ENCODE measurements around the gene FAM110D. TPM values are rescaled to one million over a fixed set of nuclear protein-coding genes. Genes with fewer than 3 reads are reported as not detected.
A peak's percentile ranks its signal among the peaks of the same experiment; 100 is the strongest.

FAM110D gene
- 1 to 10 TPM; 1.0 to 2.2 (median 1.3) TPM for polyA plus RNA-seq (ENCODE audit: insufficient read length in 4 of 4)

DNA sequence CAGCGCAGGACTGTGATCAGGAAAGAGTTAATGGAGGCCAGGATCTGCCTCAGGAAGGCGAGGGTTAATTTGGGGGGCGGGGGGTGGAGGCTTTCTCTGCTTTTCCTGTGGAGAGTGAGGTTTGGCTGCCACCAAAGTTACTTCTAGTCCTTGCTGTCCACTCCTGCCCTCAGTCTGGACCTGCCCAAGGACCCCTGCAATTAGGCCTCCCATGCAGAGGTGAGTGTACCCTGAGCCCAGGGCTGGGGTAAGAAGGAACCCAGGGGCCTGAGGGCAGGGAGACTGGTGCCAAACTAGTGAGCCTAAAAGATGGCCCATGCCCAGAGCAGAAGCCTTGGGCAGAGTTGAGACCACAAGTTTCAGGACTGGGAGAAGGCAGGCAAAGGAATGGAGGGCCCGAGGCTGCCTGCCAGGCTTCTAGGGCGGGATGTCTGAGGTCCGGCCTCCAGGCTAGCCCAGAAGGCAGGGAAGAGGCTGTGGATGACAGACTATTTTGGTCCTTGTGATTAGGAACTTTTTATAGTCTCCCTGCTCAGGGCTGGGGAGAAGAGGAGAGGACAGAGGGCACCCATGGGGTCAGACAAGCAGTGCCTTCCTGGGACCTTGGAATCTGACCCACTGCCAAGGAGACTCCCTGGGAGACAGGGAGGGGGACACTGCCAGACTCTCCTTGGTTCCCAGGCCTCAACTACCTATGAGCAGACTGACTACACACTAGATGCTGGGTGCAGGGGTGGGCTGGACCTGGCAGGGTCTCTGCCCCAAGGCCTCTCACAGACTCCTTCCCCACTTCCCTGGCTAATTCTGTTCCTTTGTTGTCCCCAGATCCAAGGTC, at the start of gene FAM110D:
FAM110D (plus strand) TSS at position 172 of the 835 bp plus-strand sequence. CDS start 2,213 bp downstream, outside the sequence.
- DNase-seq (ENCODE audit: low read depth in 4 of 4, low spot score in 2 of 4), result no peak

DNA sequence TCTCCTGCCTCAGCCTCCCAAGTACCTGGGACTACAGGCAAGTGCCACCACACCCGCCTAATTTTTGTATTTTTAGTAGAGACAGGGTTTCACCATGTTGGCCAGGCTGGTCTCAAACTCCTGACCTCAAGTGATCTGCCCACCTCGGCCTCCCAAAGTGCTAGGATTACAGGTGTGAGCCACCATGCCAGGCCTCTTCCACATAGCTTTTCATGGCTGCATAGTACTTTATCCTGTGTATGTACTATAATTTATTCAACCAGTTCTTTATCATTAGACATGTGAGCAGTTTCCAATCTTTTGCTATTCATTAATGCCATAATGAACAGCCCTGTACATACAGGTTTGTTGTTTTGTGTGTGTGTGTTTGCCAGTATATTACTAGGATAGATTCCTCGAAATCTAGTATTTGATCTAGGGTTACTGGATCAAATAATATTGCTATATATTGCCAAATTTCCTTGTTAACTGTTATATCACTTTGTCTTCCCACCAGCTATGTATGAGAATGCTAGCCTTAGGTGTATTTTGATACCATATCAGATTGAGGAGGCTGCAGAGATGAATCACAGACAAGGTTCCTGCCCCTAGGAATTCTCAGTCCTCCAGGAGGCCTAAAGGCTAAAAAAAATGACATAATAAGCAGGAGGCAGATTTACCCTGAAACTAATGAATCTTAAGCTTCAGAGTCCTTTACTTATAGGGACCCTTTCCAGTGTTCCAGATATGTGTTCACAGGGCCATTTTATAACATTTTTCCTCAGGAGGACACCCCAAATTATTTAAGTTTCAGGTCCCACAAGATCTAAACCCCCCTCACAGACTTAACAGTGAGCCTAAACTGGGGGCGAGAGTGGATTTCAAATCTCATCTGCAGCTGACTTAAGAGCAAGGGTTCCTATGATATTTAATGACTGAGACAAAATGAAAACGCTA, 49.4 kb upstream of the FAM110D start:
- no peak for DNase-seq (ENCODE audit: low read depth in 4 of 4, low spot score in 2 of 4)

DNA sequence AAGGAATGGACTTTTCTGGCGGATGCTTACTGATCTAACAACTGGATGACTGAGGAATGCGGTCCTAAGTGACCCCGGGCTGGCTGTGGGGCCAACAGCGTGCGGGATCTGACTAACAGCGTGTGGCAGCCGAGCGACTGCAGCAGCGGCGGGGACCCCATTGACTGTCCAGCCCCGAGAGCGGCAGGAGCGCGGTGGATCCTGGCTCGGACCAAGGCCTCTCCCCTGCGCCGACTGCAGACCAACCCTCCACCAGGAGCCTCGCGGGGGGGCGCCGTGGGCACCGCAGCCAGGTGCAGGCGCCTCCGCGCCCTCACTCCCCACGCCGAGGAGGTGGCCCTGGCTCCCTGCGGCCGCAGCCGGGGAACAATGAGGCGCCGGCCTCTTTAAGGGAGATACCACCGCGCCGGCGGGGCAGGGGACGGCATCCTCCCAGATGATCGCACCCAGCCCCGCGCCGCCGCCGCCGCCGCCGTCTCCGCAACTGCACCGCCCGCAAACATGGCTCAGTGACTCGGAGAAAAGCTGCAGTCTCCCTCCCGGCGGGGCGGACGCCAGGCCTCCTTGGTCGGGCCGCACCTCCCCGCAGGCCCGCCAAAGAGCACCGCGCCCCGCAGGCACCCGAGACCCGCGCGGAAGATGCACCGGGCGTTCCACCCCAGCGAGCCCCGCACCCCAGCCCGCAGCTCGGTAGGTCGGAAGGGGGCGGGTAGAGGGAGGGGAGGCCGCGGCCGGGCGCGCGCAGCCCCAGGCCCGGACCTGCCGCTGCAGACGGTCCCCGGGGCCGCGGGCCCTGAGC, 47.9 kb upstream of the FAM110D start:
- DNase-seq (ENCODE audit: low read depth in 4 of 4, low spot score in 2 of 4), result peak in 3 of 4 donors; percentile 50 to 70 (median 69)

DNA sequence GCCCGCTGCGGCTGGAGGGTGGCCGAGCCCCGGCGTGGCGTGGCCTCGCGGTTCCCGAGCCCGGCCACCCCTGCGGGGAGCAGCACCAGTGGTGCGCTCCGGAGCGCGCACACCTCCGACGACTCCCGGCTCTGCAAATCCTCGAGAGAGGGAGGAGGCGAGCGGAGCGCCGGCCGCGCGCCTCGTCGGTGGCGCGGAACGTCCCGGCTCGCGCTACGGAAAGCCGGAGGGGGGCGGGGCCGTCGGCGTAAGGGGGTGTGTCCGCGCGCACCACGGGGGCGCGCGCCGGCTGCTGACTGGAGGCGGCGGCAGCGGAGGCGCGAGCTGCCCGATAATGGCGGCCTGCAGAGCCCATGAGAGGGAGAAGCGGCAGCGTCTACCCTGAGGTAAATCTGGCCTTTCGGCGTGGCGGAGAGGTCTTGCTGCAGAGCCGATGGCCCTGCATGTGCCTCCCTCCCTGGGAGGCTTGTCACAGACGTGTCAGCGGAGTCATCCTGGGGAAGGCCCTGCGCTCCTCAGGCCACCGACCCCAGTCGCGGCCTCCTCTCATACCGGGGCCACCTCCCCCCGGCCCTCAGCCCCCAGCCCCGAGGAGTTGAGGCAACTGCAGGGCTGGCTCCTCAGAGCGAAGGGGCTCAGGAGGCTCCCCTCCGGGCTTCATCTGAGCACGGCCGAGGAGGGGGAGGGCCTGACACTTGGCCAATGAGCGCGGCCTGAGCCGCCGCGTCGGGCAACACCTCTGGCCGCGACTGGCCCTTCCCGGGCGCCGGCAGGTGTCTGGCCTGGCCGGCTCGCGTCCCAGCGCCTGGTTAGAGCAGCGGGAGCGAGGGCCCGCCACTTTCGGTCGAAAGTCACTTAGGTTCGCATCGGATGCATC, 47.1 kb upstream of the FAM110D start, which contains the start of gene PDIK1L:
PDIK1L (plus strand) TSS at position 295 of the 877 bp plus-strand sequence. CDS start 2,485 bp downstream, outside the sequence.
- DNase-seq (ENCODE audit: low read depth in 4 of 4, low spot score in 2 of 4), result peak in 3 of 4 donors; percentile 90 to 94 (median 93)

DNA sequence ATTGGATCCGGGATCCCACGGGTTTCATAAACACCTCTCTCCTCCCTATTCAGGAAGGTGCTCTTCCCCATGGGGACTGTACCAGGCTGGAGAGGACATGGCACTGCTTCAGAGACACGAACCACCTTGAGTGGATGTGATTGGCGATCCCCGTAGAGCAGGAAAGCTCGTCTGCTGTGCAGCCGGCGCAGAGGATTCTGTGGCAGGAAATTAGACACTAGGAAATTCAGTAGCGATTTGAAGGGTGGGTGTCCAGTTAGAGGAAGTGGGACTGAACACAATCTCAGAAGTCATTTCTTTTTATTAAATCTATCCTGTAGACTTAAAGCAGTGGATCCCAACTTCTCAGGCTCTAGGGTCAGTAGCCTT, 46.5 kb upstream of the FAM110D start:
- DNase-seq (ENCODE audit: low read depth in 4 of 4, low spot score in 2 of 4), result no peak

DNA sequence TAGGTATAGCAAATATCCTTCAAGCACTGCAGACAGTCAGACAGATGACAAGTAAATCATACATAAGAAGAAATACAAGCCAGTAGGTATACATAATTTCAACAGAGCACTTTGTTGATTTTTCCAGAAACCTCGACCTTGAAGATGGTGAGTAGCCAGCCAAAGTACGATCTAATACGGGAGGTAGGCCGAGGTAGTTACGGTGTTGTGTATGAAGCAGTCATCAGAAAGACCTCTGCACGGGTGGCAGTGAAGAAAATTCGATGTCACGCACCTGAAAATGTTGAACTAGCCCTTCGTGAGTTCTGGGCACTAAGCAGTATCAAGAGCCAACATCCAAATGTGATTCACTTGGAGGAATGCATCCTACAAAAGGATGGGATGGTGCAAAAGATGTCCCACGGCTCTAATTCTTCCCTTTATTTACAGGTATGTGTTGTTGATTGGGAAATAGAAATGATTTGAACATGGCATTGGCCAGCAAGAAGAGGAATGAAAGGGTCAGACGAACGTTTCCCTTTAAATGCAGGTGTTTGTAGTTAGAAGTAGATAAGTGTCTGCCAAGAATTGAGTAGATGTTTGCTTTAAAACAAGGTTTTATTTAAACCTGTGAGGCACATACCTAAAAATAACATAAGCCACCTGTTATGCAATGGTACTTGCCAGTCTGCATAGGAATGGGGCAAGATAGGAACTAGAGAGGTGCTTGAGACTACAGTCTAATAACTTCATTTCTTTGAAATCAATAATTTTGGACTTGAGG, 44.5 kb upstream of the FAM110D start:
- DNase-seq (ENCODE audit: low read depth in 4 of 4, low spot score in 2 of 4), result no peak

DNA sequence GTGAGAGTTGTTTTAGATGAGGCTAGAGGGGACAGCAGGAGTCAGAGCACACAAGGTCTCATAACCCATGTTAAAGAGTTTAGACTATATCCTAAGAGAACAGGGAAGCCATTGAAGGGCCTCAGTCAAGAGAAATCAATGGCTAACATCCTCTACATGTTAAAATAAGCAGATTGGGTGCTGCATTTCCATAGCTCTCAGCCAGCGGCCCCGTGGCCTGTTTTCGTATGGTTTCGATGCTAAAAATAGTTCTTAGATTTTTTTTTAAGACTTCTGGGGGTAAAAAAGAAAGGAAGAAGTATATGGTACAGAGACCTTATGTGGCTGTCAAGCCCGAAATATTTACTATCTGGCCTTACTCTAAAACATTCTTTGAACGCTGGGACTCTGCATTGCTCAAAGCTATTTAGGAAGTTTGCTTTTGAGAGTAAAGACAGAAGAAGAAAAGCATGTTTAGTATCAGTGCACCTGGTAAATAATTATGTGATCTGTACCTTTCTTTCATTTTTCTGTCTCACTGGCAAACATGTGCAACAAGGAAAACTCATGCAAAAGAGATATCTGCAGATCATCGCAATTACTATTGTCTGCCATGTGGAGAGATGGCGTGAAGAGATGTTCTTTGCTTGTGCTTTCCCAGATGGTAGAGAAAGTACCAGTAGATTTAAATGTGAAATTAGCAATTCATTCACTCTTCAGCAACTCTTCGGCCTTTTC, 38.8 kb upstream of the FAM110D start:
- no peak for DNase-seq (ENCODE audit: low read depth in 4 of 4, low spot score in 2 of 4)

DNA sequence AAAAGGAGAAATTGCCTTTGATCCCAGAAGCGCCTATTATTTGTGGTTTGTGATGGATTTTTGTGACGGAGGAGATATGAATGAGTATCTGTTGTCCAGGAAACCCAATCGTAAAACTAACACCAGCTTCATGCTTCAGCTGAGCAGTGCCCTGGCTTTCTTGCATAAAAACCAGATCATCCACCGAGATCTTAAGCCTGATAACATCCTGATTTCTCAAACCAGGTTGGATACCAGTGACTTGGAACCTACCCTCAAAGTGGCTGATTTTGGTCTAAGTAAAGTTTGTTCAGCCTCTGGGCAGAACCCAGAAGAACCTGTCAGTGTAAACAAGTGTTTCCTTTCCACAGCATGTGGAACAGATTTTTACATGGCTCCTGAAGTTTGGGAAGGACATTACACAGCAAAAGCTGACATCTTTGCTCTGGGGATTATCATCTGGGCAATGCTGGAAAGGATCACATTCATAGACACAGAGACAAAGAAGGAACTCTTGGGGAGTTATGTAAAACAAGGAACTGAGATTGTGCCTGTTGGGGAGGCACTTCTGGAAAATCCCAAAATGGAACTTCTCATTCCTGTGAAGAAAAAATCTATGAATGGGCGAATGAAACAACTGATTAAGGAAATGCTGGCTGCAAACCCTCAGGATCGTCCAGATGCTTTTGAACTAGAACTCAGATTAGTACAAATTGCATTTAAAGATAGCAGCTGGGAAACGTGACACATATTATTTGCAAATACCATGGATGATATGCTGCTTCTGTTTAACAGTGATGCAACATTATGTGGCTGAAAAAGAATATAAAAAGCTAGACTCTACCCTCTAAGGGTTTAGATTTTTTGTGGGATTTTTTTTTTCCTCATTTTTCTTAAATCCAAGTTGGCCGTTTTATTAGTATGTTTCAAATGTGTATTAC, 36.8 kb upstream of the FAM110D start:
- no peak for DNase-seq (ENCODE audit: low read depth in 4 of 4, low spot score in 2 of 4)

DNA sequence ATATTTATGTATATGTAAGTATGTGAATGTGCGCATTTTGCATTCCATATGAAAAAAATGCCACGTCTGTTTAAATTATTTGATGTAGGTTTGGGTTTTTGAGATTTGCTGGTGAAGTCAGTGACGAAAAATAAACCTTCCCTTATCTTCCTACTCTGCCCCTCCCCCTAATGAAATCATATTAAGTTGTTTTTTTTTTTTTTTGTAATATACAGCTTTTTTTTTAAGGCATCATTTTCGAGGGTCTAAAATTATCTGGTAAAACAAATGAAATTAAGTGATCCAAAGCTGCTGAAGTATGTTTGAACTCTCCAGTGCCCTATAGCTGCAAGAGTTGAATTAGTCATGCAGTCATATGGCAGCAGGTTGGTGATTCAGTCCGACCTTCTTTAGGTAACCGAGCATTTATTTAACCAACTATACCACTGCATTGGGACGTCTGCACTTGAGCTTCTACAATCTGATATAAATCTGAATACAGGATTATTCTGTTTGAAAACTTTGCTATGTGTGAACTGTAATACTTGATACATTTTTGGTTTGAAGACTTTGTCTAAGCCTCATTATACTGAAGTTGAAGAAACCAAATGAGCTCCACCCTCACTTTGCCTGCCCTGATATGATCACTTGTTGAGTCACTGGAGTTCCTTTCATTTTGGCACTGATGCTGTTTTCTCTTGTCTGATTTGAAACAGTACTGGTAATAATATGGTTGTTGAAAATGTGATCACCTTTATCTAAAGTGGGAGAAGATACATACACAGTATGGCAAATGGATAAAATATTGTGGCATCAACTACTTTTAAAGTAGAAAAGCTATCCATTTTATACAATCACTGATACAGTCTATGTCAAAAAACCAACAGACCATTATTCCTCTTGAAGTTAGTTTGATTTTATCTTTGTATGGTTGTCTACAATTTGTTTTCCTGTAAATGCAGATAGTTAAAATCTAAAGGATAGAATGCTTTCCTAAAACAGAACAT, 35.6 kb upstream of the FAM110D start:
- DNase-seq (ENCODE audit: low read depth in 4 of 4, low spot score in 2 of 4), result no peak

DNA sequence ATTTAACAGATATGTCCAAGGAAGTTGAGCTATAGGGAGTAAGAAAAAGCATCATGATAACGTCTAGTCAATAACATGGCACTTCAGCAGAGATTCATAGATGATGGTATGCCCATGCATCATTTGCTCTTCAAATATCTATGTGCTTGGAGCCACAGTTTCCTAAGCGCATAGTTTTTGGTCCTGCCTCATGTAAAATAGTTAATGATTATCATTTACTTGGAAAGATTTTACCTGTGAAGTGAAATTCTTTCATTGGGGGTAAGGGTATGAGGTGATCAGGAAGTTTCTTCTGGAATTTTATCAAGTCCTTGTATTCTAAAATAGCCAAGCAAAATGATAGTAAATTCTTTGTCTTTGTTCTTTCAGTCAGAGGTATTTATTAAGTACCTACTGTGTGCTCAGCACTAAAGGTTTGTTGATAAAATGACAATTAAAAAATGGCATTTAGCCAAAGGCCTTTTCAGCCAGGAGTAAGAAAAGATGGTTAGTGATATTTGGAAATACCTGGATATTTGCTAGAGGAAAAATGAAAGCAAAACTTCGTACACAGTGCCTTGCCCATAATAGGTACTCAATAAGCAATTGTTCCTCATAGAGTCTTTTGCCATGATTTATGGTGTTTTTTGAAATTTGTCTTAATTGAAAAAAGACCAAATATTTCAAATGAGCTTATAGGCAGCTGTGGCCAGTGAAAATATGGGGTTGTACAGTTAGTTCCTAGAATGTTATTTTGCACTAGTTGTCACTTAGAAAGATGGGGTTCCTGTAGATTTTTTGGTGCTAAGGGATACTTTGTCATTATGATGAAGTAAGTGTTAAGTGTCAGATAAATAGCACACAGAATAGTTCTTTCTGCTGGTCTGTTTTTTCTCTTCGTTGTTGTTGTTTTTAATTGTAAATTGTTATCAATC, 34.2 kb upstream of the FAM110D start:
- DNase-seq (ENCODE audit: low read depth in 4 of 4, low spot score in 2 of 4), result no peak

DNA sequence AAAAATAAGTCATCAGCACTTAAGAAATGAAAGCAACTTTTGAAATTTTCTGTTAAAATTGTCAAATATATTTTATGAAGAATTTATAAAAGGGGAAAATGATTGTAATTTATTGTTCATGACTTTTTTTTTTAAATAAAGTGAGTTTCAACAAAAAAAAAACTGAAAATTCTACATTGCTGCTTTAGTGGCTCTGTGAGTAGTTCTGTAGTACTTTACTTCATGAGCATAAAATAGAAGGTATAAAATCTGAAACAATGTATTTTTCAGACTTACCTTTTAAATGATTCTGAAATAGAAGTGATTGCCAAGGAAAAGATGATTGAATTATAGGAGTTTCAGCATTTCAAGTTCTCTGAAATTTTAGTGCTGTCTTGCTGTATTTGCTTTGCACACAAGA, 33.5 kb upstream of the FAM110D start:
- DNase-seq (ENCODE audit: low read depth in 4 of 4, low spot score in 2 of 4), result no peak

DNA sequence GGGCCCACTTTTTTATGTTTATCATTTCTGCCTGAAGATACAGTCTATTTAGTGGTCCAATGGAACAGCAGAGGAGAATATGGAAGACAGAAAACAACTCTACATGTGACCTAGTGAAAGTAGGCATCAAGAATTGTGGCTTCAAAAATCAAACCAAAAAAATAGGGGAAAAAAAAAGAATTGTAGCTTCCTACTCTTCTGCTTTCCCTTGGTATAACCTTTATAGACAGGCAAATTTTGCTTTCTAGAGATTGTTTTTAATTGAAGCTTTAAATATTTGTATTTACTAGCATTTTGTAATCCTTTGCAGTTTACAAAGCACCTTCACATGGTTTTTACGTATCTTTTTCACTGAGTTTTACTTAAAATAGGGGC, 32.9 kb upstream of the FAM110D start:
- DNase-seq (ENCODE audit: low read depth in 4 of 4, low spot score in 2 of 4), result no peak

DNA sequence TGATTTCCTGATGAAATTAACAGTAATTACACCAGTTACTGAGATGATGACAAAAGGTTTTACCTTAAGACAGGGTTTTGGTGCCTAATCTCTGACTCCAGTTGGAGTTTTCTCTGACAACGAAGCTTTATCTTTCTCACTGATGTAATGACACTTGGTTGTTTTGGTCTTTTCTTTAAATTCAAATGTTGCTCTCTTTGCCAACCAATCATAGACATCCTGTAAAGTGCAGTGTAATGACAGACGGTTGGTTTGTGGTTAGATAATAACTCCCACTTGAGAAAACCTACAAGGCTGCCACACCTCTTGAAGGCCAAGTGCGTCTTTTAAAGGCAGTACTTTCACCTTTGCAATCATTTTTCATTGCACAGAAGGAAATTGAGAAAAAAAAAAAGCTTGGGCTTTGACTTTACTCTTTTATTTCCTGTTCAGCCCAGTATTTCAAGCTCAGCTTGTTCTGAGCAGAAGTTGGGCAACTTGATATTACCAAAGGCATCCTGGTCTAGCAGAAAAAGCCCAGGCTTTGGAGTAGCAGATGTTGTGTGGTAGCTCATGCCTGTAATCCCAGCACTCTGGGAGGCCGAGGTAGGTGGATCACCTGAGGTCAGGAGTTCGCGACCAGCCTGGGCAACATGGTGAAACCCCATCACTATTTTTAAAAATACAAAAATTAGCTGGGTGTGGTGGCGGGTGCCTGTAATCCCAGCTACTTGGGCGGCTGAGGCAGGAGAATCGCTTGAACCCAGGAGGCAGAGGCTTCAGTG, 32.4 kb upstream of the FAM110D start:
- DNase-seq (ENCODE audit: low read depth in 4 of 4, low spot score in 2 of 4), result no peak

All from left renal cortex interstitium (tissue), 4 donors.